ENCODE data around the gene AIFM2.

AIFM2 gene

GRCh38 chr10:70175516-70175915 is 42.9 kb upstream of the AIFM2 start:
- Histone ChIP-seq H3K27ac (no peak overlapping the region), H3K4me1 (ENCODE audit: low read depth, poor library complexity, severe bottlenecking) (no peaks in the 10 kb centered on the region), H3K36me3 (ENCODE audit: insufficient read depth) (no peaks in the 10 kb centered on the region), H2AFZ (ENCODE audit: low read depth) (no peak overlapping the region), H3K79me2 (ENCODE audit: insufficient read depth, low read depth) (no peaks in the 10 kb centered on the region), H3K27me3 (ENCODE audit: insufficient read depth, low read depth) (no peaks in the 10 kb centered on the region), H4K20me1 (ENCODE audit: insufficient read depth) (no peaks in the 10 kb centered on the region), H3K4me2 (no peak overlapping the region), H3K9ac (no peak overlapping the region), H3K4me3 (IDR thresholded peaks at IDR 0.05; ENCODE audit: insufficient read depth, low read depth, low read length) (no peak overlapping the region)
- no peak for TF ChIP-seq CTCF (conservative IDR thresholded peaks at IDR 0.05; ENCODE audit: low read depth, low read length)

- H3K4me3 ChIP-seq (IDR thresholded peaks at IDR 0.05; ENCODE audit: insufficient read depth, low read depth, low read length): no peak overlapping the region
- H3K27me3 ChIP-seq (ENCODE audit: insufficient read depth, low read depth): no peaks in the 10 kb centered on the region
- TF ChIP-seq CTCF (conservative IDR thresholded peaks at IDR 0.05; ENCODE audit: low read depth, low read length): no peak
- peaks cover 2% of the 10 kb centered on the region for H3K4me1 ChIP-seq (ENCODE audit: low read depth, poor library complexity, severe bottlenecking)
- H3K4me2 ChIP-seq: no peak overlapping the region
- no peak overlapping the region for H3K27ac ChIP-seq
- H3K36me3 ChIP-seq (ENCODE audit: insufficient read depth): no peaks in the 10 kb centered on the region
- H3K9ac ChIP-seq: no peak overlapping the region
- H4K20me1 ChIP-seq (ENCODE audit: insufficient read depth): 0 out of 2 replicates have a peak, but pooled peaks cover 5% of the 10 kb centered on the region
- peaks cover 12% of the 10 kb centered on the region for H3K79me2 ChIP-seq (ENCODE audit: insufficient read depth, low read depth)
- peak overlapping the region; percentile 14; the same call in 1 of the 2 replicates for H2AFZ ChIP-seq (ENCODE audit: low read depth)
Observed at GRCh38 chr10:70174058-70174741, 41.6 kb upstream of the AIFM2 start.

- Histone ChIP-seq H3K4me2 (peak overlapping the region; percentile 98), H2AFZ (ENCODE audit: low read depth) (peak overlapping the region; percentile 31; the same call in 1 of the 2 replicates), H3K79me2 (ENCODE audit: insufficient read depth, low read depth) (peaks cover 53% of the 10 kb centered on the region), H4K20me1 (ENCODE audit: insufficient read depth) (peaks cover 13% of the 10 kb centered on the region), H3K36me3 (ENCODE audit: insufficient read depth) (no peaks in the 10 kb centered on the region; the same call in 1 of the 2 replicates), H3K9ac (peak overlapping the region; percentile 81; the same call in 1 of the 2 replicates), H3K4me3 (IDR thresholded peaks at IDR 0.05; ENCODE audit: insufficient read depth, low read depth, low read length) (no peak overlapping the region), H3K27ac (peak overlapping the region; percentile 56), H3K27me3 (ENCODE audit: insufficient read depth, low read depth) (no peaks in the 10 kb centered on the region), H3K4me1 (ENCODE audit: low read depth, poor library complexity, severe bottlenecking) (peaks cover 29% of the 10 kb centered on the region)
- no peak for TF ChIP-seq CTCF (conservative IDR thresholded peaks at IDR 0.05; ENCODE audit: low read depth, low read length)
Observed at GRCh38 chr10:70169649-70170364, 37.2 kb upstream of the AIFM2 start.

- Histone ChIP-seq H3K79me2 (ENCODE audit: insufficient read depth, low read depth) (peaks cover 61% of the 10 kb centered on the region), H3K27ac (no peak overlapping the region), H3K9ac (peak overlapping the region; percentile 81; the same call in 1 of the 2 replicates), H3K4me2 (peak overlapping the region; percentile 98), H4K20me1 (ENCODE audit: insufficient read depth) (peaks cover 13% of the 10 kb centered on the region), H3K4me1 (ENCODE audit: low read depth, poor library complexity, severe bottlenecking) (peaks cover 37% of the 10 kb centered on the region), H3K27me3 (ENCODE audit: insufficient read depth, low read depth) (no peaks in the 10 kb centered on the region), H2AFZ (ENCODE audit: low read depth) (no peak overlapping the region), H3K4me3 (IDR thresholded peaks at IDR 0.05; ENCODE audit: insufficient read depth, low read depth, low read length) (no peak overlapping the region), H3K36me3 (ENCODE audit: insufficient read depth) (no peaks in the 10 kb centered on the region; the same call in 1 of the 2 replicates)
- TF ChIP-seq CTCF (conservative IDR thresholded peaks at IDR 0.05; ENCODE audit: low read depth, low read length): no peak
Observed at GRCh38 chr10:70169011-70169410, 36.4 kb upstream of the AIFM2 start.
